Epithelial cell of proximal tubule (primary cell): ENCODE data around the gene RERE. TPM values are rescaled to one million over a fixed set of nuclear protein-coding genes. Genes with fewer than 3 reads are reported as not detected.

Experiments
- DNase-seq: peaks from one replicate; pipeline ENCODE4 v3.0.0-alpha.2; 2011; ENCODE audit warnings: low read depth
- H3K4me3 ChIP-seq: 2 replicates; pipeline ENCODE4 v1.5.1; 2011; ENCODE audit warnings: low read depth, mild to moderate bottlenecking, low read length
- total RNA-seq: library from RNA; depleted of rRNA; stranded (reverse); fragments of >200 nt; gene quantifications from 2 replicates; pipeline ENCODE4 v1.2.3, GENCODE V29; 2015
- TF ChIP-seq, protein P1 (sequence below): conservative IDR thresholded peaks from 2 replicates; pipeline ENCODE4 v1.5.1; 2012; ENCODE audit warnings: low read depth, mild to moderate bottlenecking, low read length

The RERE gene
- total RNA-seq, 1 donor from 2014 or later: 18.0 TPM

DNA sequence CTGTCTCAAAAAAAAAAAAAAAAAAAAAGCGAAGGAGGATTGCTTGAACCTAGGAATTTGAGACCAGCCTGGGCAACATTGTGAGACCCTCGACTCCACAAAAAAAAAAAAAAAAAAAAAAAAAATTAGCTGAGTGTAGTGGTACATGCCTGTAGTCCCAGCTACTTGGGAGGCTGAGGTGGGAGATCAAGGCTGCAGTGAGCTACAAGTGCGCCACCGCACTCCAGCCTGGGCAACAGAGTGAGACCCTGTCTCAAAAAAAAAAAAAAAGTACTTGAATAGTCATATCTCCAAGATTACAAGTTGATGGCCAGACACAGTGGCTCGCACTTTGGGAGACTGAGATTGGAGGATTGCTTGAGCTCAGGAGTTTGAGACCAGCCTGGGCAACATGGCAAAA is 33.6 kb upstream of the RERE start:
- TF ChIP-seq, protein P1, sequence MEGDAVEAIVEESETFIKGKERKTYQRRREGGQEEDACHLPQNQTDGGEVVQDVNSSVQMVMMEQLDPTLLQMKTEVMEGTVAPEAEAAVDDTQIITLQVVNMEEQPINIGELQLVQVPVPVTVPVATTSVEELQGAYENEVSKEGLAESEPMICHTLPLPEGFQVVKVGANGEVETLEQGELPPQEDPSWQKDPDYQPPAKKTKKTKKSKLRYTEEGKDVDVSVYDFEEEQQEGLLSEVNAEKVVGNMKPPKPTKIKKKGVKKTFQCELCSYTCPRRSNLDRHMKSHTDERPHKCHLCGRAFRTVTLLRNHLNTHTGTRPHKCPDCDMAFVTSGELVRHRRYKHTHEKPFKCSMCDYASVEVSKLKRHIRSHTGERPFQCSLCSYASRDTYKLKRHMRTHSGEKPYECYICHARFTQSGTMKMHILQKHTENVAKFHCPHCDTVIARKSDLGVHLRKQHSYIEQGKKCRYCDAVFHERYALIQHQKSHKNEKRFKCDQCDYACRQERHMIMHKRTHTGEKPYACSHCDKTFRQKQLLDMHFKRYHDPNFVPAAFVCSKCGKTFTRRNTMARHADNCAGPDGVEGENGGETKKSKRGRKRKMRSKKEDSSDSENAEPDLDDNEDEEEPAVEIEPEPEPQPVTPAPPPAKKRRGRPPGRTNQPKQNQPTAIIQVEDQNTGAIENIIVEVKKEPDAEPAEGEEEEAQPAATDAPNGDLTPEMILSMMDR: no peak
- no peak for DNase-seq
- H3K4me3 ChIP-seq: no peak overlapping the region

DNA sequence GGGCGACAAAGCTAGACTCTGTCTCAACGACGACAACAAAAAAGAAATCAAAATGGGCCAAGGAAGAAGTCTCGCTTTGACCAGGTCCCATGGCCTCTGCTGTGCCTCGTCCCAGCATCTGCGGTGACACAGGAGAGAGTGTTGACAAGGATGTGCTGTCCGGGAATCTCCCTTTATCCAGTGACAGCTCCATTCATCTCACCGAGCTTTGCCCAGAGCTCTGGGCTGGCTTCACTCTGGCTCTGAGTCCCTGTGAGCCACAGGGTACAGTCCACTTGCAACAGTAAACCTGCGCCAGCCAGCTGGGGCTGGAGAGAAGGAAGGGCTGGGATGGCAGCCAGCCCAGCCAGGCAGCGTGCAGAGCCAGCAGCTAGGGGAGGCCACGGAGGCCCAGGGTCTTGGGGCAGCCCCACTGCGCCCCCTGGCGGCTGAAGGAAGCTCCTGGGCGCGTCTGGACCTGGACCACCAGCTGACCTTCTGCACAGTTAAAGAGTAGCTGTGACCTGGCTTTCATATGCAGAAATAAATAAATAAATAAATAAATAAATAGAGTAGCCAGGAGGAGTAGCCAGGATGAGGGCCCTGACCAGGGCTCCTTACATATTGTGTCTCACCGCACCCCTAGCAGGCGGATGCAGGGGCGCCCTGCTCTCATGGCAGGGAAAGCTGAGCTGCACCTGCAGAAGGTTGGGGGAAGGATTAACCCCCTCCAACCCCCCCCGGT is 31.4 kb upstream of the RERE start:
- TF ChIP-seq, protein P1: peak; percentile 95

DNA sequence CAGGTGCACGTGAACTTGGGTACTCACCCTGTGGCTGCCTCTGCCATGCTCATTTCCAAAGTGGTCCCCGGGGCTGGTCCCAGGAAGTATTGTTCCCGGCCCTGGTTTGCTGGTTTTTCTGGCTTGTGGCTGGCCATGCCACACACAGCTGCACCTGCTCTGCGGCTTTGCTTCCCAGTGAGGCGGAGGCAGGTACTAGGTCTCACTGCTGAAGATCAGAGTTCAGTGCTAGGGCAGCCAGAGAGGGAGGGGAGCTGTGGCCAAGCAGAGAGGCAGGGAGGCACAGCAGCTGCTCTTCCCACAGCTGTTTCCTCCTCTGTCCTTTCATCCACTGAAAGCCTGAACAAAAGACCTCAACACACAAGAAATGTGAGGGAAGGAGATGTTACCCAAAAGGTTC is 30.6 kb upstream of the RERE start:
- no peak overlapping the region for H3K4me3 ChIP-seq
- TF ChIP-seq, protein P1: no peak
- no peak for DNase-seq

More for the DNA sequence above, 31.4 kb upstream of the RERE start:
- peak overlapping the region; percentile 20 for H3K4me3 ChIP-seq
- no peak for DNase-seq

DNA sequence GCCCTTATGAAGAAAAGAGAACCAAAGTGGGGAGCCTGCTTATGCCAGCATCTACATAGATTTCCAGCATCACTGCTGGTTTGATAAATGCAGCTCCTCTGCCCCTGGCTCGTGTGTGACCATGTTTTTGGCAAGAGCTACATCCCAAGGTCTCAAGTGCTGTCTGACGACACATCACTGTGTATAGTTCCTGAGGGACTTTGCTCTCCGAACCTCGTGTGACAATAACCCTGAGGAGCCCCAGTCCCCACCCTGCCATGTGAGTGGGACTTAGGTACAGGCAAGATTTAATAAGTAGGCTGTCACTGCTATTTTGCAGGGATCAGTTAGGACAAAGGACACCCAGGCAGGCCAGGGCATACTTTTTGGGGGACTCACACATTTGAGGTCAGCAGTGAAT is 28.8 kb upstream of the RERE start:
- TF ChIP-seq, protein P1: no peak
- DNase-seq: no peak
- no peak overlapping the region for H3K4me3 ChIP-seq

DNA sequence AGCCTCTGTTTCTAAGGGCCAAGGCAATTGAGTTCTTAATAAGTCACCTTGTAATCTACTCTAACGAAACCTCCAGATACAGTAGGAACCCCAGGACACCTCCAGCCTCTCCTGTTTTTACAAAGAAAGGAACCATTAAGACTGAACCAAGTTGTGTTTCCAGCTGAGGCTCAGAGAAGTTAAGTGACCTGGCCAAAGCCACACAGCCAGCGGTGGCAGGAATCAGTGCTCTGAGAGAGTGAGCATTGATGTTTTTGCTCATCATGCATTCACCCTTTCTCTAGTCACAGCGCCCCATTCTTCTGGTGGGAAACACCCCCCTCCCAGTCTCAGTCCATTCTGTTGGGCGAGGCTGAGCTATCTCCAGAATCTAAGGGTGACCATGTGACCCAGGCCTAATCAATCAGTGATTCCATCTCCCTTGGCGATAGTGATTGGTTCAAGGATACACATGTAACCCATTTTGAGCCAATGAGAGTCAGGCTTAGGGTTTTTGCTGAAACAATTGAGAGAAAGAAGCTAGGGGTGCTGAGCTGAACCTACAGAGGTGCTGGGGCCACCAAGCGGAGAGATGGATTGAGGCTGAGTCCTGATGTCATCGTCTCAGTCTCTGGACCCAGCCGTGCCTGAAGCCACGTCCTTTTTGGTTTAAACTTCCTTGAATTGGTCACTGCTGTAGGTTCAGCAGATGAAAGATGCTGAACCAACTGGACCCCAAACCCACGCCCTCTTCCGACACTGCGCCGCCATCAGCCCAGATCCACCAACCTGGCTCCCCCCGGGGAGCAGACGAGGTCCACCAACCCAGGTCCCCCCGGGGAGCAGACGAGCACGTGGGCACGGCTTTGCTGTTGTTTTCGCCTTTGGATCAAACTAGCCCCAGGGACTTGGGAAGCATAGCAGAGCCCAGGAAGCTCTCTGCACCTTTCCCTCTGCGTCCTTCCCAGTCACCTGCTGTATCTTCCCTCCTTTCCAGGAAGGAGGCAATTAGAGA is 28.0 kb upstream of the RERE start:
- H3K4me3 ChIP-seq: no peak overlapping the region
- DNase-seq: no peak
- TF ChIP-seq, protein P1: no peak

DNA sequence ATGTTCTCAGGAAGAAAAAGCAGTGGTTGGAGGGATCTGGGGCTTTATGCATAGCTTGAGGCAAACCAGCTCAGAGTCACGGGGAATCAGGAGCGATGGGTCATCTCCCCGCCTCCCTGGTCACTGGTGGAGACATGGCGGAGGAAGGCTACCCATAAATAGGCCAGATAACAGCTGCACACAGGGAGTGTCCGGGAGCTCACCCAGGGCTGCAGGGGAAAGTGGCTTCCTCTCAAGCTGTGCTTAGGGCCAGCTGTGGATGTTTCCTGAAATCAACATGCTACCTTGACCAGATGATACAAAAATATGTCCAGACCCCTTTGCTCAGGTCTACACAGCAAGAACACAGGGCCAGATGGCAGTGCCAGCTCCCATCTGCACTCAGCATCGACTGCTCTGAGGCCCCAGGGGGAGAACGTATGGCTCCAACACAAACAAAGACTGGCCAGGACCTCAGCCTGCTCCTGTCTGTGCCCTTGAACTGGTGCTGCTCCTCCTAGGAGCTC is 27.1 kb upstream of the RERE start:
- H3K4me3 ChIP-seq: no peak overlapping the region
- TF ChIP-seq, protein P1: no peak
- no peak for DNase-seq
